T-helper 2 cell (primary cell): ENCODE data around the gene SH3D21.

ENCODE experiments used
- DNase-seq, 5 experiments: peaks; one replicate each; pipeline versions ENCODE4 v3.0.0 to v3.0.0-alpha.2; 2012 to 2022

Gene SH3D21

DNA sequence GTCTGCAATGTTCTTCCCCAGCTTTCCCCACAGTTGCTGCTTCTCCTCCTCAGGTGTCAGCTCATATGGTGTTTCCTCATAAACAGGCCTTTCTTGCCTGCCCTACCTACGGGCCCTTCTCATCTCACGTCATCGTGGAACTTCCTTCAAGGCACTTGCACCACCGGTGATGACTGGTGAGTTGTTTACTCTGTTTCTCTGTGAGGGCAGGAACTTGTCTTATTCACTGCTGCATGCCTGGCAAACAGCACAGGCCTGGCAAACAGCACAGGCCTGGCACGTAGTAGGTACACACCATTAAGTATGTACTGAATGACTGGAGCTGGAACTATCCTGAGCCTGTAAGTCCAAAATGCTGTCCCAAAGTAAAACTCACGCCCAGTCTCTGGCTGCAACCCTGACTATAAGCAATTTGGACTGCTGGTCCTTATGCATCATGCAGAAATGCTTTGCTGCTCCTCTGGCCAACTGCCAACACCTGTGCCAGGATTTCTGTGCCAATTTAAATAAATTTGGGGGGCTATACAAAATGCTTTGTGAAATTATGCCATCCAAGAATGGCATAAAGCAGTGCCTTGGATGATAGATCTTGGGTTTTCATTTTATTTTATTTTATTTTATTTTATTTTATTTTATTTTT lies 53.9 kb downstream of the SH3D21 start:
- peak in 1 of 5 experiments; percentile 69 for DNase-seq

DNA sequence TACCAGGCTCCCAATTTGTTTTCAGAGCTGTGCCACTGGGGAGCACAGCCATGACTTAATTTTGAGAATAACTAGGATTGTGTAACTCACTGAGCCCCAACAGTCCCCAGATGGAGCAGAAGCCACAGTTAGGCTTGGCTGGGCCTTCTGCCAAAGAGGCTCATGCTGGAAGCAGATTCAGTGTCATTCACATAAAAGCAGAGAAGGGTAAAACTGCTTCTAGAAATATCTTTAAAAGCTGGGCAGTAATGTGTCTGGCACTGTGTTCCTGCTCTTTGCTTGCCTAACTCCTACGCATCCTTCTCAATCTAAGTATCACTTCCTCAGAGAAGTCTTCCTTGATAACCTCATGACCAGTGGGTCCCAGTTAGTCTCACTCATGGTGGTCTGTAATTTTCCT lies 59.2 kb downstream of the SH3D21 start:
- no peak for DNase-seq

DNA sequence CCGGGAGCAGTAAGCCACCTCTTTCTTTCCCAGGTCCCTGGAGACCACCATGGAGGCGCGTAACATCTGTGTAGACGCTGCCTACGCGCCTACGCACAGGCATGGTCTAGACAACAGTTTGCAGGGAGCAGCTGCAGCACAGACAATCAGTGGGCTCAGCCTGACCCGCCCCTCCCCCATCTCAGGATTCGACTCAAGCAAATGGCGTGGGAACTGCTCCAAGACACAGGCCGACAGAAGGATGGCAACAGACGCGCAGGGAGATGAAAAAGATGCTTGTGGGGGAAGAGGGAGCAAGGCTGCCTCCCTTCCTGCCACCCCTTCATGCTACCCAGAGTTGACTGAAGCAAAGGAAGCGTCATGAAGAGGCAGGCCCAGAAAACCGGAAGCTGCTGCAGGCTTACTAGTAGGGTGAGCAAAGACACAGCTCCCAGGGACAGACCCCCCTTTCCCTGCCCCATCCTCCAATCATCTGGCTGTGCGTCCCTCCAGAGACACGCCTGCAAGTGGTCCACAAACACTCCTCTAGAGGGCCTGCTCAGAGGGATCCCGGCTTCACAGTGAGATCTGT lies 60.0 kb downstream of the SH3D21 start:
- peak in 3 of 5 experiments; percentile 43 to 82 (median 51) for DNase-seq

DNA sequence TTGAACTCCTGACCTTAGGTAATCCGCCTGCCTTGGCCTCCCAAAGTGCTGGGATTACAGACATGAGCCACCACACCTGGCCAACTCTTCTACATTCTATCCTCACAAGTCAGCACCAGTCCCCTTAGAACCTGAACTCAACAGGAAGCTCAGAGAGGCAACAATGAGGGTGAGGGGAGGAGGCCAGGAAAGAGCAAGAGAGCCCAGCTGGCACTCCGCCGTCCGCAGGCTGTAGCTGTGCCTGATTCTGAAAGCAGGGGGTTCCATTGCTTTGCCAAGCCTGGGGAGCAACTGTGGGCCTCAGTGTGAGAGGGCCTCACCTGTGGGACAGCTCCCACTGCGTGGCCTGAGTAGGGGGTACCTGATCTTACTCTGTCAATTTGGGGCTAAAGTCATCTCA lies 60.9 kb downstream of the SH3D21 start:
- peak in 2 of 5 experiments; percentile 16 to 42 for DNase-seq

DNA sequence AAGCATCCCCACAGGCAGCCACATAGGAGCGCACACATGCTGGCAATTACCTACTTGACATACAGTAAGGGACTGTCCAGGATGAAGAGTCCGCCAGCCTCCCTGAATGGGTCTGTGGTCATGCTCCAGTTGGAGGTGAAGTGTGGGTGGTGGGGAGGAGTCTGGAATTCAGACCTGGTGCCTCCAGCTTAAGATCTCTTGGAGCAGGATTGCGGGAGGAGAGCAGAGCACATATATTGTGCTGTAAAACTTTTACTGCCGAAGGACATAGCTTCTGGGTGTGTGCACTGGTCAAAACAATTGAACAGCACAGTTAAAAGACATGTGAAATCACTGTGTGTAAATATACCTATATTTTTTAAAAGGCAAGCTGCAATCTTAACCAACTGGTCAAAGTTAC lies 61.6 kb downstream of the SH3D21 start:
- no peak for DNase-seq

DNA sequence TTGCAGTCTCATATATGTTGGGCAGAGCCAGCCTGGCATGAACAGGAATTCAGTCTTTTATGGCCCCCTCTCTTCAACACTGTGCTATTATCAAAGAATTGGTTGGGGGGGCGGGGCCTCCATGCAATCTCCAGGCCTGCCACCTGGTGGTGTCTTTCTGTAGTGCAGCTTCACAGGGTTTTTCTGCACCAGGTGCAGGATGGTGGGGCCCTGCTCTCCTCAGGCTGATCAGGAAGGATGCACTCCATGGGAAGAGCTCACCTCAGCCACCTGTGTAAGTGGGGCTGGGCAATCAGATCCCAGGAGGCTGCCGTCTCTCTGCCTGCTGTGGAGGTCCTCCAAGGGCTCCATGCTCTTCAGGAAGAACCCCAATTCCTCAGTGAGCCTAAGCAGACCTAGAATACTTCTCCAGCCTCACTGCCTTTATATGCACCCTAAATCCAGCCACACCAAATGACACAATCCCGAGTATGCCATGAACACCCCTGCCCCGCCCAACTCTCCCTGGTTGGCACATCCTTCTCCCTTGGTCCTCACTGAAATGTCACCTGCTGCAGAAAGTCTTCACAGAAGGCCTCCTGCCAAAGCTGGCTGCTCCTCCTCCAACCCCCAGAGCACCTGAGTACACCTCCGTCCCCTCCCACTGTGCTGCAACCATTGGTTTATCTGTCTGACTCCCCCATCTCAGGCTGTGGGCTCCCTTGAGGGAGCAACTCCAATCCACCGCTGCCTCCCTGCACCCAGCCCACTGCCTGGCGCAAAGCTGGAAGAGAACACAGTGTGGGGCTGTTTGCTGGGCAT lies 63.1 kb downstream of the SH3D21 start:
- DNase-seq: peak; percentile 59 to 81 (median 75)
